Measurements from ENCODE around the gene SNAP25. TPM values are rescaled to one million over a fixed set of nuclear protein-coding genes. Genes with fewer than 3 reads are reported as not detected.

SNAP25 gene
- total RNA-seq, 6 experiments from 2014 or later = 0.10 TPM; not detected in 5

DNA sequence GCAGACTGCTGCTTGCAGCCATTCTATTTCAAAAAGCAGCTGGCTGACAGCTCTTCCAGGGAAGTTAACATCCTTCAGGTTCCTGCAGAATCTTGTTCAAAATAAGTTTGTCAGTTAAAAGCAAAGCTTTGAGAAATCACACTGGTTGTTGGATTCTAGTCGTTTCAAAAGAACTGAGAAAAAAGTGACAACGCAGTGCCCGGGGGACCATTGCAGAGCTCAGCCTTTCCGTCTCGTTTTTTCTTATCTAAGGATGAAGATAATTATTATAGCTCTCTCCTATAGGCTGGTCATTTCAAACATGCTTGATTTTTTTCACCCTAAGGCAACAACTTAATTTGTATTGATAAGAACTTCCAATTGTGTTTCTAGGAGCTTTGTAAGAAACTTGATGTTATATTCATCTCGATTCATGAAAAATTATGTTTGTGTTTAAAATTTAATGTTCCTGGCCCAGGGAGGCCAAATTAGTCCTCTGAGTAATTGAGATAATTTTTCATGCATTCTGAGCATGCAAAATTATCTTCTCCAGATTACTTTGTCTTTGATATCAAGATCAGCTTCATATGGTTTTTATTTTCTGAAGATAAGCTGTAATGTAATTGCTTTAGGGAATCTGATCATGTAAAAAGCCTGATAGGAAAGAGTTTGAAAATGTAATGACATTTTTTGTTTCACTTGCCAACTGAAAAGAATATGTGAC is 58.4 kb downstream of the SNAP25 start:
- Mint-ChIP-seq H3K27me3 (ENCODE audit: insufficient read depth) (peaks cover 13% of the 10 kb centered on the region; the same call in 1 of the 2 replicates), H3K9me3 (no peaks in the 10 kb centered on the region), H3K4me3 (no peak overlapping the region), H3K4me1 (ENCODE audit: low read depth) (peaks cover 29% of the 10 kb centered on the region), H3K27ac (no peak overlapping the region), H3K36me3 (ENCODE audit: low read depth) (no peaks in the 10 kb centered on the region; the same call in 1 of the 2 replicates)
- no peak for DNase-seq
- TF ChIP-seq CTCF (IDR thresholded peaks at IDR 0.05) = no peak

DNA sequence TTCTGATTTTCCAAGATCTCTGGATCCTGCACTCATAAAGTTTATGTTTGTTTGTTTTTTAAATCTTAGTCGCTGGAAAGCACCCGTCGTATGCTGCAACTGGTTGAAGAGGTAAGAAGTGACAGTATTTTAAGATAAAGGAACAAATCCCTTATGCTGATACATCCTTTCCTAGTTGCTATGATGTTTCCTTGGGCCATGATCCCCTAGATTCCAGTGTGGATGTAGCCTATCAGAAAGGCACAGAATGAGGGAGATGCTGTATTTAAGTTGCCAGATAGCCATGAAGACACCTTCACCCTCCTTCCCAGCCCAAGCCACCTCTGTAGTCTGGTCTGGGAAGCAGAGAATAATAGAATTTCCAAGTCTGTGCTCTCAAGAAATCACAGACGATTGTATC is 59.0 kb downstream of the SNAP25 start:
- H3K9me3 Mint-ChIP-seq = no peaks in the 10 kb centered on the region
- no peak overlapping the region for H3K27ac Mint-ChIP-seq
- peaks cover 7% of the 10 kb centered on the region; the same call in 1 of the 2 replicates for H3K27me3 Mint-ChIP-seq (ENCODE audit: insufficient read depth)
- DNase-seq = no peak
- H3K4me1 Mint-ChIP-seq (ENCODE audit: low read depth) = peaks cover 35% of the 10 kb centered on the region
- no peak for TF ChIP-seq CTCF (IDR thresholded peaks at IDR 0.05)
- H3K36me3 Mint-ChIP-seq (ENCODE audit: low read depth) = no peaks in the 10 kb centered on the region; the same call in 1 of the 2 replicates
- H3K4me3 Mint-ChIP-seq = no peak overlapping the region

DNA sequence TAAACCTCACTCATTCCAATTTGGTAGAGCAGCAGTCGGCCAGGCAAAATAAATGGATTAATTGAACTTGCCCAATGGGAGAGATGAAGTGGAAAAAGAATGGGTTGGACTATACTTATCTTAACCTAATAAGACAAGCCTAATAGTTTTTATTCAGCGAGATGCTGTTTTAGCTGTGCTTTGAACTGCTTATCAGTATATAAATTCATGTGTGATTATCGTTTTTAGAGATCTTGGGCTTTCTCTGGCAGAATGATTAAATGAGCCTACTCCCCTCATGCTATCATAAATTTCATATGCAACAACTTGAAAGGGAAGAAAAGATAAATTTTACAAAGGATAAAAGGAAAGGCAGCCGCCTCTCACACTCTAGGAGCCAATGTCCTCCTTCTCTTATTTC is 59.8 kb downstream of the SNAP25 start:
- peaks cover 4% of the 10 kb centered on the region; the same call in 1 of the 2 replicates for H3K27me3 Mint-ChIP-seq (ENCODE audit: insufficient read depth)
- no peak for DNase-seq
- no peak overlapping the region for H3K27ac Mint-ChIP-seq
- H3K4me1 Mint-ChIP-seq (ENCODE audit: low read depth) = peaks cover 43% of the 10 kb centered on the region
- no peaks in the 10 kb centered on the region for H3K9me3 Mint-ChIP-seq
- H3K36me3 Mint-ChIP-seq (ENCODE audit: low read depth) = no peaks in the 10 kb centered on the region; the same call in 1 of the 2 replicates
- TF ChIP-seq CTCF (IDR thresholded peaks at IDR 0.05) = no peak
- H3K4me3 Mint-ChIP-seq = no peak overlapping the region

DNA sequence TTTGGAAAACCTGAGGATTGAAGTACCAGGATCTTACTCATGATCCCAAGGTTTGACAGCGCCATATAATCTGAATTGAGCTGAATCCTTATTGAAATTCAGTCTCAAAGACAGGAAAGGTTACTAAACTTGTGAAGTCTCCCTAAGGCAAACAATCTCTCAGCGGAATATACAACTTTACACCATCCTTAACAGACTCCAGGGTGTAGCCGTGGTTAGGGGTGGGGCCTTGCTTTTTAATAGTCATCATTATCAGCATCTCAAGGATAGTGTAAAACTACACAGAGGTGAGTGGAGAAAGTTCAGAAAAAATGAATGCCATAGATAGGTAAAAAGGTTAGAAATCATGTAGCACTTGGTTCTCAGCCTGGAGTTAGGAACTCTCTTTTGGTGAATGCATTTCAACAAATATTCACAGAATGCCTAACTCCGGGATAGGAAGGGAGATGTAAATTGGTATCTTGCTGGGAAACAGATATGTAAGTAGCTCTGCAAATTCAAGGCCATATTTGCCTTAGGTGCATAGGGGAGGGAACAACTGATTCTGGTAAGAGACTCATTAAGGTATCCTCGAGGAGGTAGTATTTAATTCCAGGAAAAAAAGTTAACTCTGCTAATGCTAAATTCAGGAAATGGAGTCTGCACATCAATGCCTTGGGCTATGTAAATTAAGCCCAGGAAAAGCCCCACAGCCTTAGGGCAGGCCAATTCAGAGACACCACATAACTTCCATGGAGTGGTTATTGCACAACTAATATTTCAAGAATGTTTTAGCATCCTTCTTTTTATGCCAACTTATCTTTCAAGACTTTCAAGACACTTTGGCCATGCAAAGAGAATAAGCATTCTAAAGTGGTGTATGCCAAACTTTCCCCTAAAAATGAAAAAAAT is 61.6 kb downstream of the SNAP25 start:
- Mint-ChIP-seq H3K27me3 (ENCODE audit: insufficient read depth) (peaks cover 2% of the 10 kb centered on the region; the same call in 1 of the 2 replicates), H3K4me1 (ENCODE audit: low read depth) (peaks cover 61% of the 10 kb centered on the region), H3K9me3 (no peaks in the 10 kb centered on the region), H3K36me3 (ENCODE audit: low read depth) (no peaks in the 10 kb centered on the region; the same call in 1 of the 2 replicates), H3K27ac (peak overlapping the region; percentile 18), H3K4me3 (peak overlapping the region; percentile 25)
- DNase-seq = peak; percentile 27
- no peak for TF ChIP-seq CTCF (IDR thresholded peaks at IDR 0.05)

GRCh38 chr20:10281911-10282310 is 63.3 kb downstream of the SNAP25 start:
- Mint-ChIP-seq H3K36me3 (ENCODE audit: low read depth) (no peaks in the 10 kb centered on the region; the same call in 1 of the 2 replicates), H3K9me3 (no peaks in the 10 kb centered on the region), H3K27ac (peak overlapping the region; percentile 78), H3K4me1 (ENCODE audit: low read depth) (peaks cover 68% of the 10 kb centered on the region), H3K4me3 (peak overlapping the region; percentile 68), H3K27me3 (ENCODE audit: insufficient read depth) (peaks cover under 1% of the 10 kb centered on the region; the same call in 1 of the 2 replicates)
- DNase-seq = no peak
- no peak for TF ChIP-seq CTCF (IDR thresholded peaks at IDR 0.05)
